Lower leg skin (tissue), 4 donors: ENCODE measurements around the gene IL20RA. TPM values are rescaled to one million over a fixed set of nuclear protein-coding genes. Genes with fewer than 3 reads are reported as not detected.

ENCODE experiments used
- DNase-seq, 2 donors: peaks; one replicate each; pipeline ENCODE4 v3.0.0-alpha.2; 2019; ENCODE audit warnings: low spot score in 2 of 2
- H3K4me3 ChIP-seq: fragments of 200-600 bp; sonication (generic); 2 replicates; pipeline ENCODE4 v1.5.1; 2017; ENCODE audit warnings: mild to moderate bottlenecking, low read depth; ENCODE audit not compliant: poor library complexity, severe bottlenecking
- CTCF ChIP-seq, 3 donors: fragments of 450-650 bp; IDR thresholded peaks; one replicate each; pipeline ENCODE4 v1.5.1; 2016; ENCODE audit warnings: antibody characterized with exemption in 3 of 3, mild to moderate bottlenecking in 3 of 3, moderate library complexity in 2 of 3
- POLR2A ChIP-seq, 2 donors: fragments of 450-650 bp; IDR thresholded peaks; one replicate each; pipeline ENCODE4 v1.6.1; 2016 to 2017; ENCODE audit warnings: antibody characterized with exemption in 2 of 2, mild to moderate bottlenecking in 1 of 2, moderate library complexity in 1 of 2
- WGBS, 2 donors: methylation state at CpG; one replicate each; pipeline ENCODE4 v1.1.5; 2018; 5-methylcytosine and 5-hydroxymethylcytosine counted together
- intact Hi-C: fragments of 100-400 bp; cut with DNase I; formaldehyde crosslinking; loops from one replicate; pipeline ENCODE4 v1.15.0; 2023; ENCODE audit warnings: low total_unique reads
- total RNA-seq, 4 donors: library from RNA; depleted of rRNA; stranded (reverse); fragments of >200 nt; gene quantifications; one replicate each; pipeline ENCODE4 v1.1.0, GENCODE V29; 2016

Gene IL20RA
- total RNA-seq, result 100 to 1,000 TPM in 3 of 4 donors, 10 to 100 TPM in 1; 70.4 to 199 (median 146) TPM

DNA sequence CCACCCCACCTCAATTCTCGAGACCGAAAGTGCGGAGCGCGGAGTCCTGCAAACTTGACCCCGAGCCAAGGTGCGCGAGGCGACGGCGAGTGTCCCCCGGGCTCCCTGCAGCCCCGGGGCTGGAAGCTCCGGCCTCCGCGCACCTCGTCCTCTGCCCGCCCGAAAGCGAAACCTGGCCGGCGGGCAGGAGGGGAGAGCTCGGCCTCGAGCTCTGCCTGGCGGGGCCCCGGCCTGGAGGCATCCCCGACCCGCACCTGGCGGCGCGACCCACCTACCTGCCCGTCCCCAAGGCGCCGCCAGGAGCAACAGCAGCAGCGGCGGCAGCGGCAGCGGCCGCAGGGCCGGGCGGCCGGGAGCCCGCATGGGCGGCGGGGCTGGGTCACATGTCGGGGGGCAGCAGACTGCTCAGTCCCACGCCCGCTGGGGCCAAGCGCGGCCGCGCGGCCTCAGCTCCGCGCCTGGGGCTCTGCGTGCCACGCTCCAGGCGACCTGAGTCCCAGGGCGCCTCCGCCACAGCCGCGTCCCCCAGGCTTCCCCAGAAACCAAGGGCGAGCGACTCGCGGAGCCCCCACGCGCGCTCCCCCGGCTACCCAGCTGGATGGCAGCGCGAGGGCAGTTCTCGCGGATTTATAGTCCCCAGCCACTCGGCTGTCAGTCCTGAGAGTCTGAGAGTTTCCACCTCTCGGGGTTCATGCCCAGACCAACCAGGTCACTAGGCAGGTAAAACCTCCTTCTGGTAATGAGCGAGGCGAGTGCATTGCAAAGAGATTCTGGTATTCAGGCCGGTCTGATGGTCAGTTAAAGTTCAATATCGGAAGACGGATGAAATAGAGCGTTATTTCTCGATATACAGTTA lies at the start of gene IL20RA:
IL20RA (minus strand) TSS at position 600 of the 856 bp plus-strand sequence; CDS start at position 363, 237 bp downstream.
- 17 to 23% methylated on average over 34 to 36 of the region's 83 CpGs for WGBS, 2 donors
- TF ChIP-seq POLR2A (IDR thresholded peaks at IDR 0.05), result no peak
- no peak for TF ChIP-seq CTCF (IDR thresholded peaks at IDR 0.05)
- intact Hi-C loops, result no loop called here
- DNase-seq, result peak in 1 of 2 donors; percentile 89
- H3K4me3 ChIP-seq, result peak within 1 kb of the TSS; percentile 72

DNA sequence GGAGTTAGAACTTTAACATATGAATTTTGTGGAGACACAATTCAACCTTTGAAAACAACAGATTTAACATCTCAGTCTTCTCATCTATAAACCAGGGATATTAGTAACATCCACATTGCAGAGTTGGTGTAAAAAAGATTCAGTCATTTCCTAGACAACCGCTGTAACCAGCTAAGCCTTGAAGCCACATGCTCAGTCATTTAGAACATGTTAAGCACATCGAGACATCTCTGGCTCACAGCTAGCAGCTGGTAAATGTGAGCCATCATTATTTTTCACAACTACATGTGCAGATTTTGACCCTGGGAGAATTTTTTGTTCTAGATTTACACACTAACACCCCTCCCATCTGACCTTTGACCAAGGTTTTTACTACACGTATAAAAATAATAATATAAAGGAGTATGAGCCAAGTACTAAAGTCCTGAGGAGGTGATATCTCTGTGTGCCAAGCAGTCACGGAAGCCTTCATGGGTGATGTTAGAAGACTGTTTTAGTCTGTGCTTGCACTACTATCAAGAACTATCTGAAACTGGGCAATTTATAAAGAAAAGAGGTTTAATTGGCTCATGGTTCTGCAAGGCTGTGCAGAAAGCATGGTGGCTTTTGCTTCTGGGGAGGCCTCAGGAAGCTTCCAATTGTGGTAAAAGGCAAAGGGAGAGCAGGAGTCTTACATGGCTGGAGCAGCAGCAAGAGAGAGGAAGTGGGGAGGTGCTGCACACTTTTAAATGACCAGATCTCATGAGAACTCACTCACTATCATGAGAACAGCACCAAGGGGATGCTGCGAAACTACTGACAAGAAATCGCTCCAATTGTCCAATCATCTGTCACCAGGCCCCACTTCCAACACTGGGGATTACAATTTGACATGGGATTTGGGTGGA lies 48.7 kb upstream of the IL20RA start:
- DNase-seq, result no peak
- H3K4me3 ChIP-seq, result no peak overlapping the region
- intact Hi-C loops, result loop anchor here (10.0 kb wide), 2 partner anchors 71 to 221 kb away; no protein-coding TSS in a partner anchor
- no peak for TF ChIP-seq POLR2A (IDR thresholded peaks at IDR 0.05)
- TF ChIP-seq CTCF (IDR thresholded peaks at IDR 0.05), result no peak
- 74 to 84% methylated on average over 6 of the region's 6 CpGs for WGBS, 2 donors

GRCh38 chr6:137092018-137092417 lies 47.3 kb upstream of the IL20RA start:
- intact Hi-C loops, result loop anchor here (10.0 kb wide), 2 partner anchors 73 to 223 kb away; no protein-coding TSS in a partner anchor
- H3K4me3 ChIP-seq, result no peak overlapping the region
- 67 to 83% methylated on average over 1 of the region's 1 CpG for WGBS, 2 donors
- no peak for TF ChIP-seq POLR2A (IDR thresholded peaks at IDR 0.05)
- TF ChIP-seq CTCF (IDR thresholded peaks at IDR 0.05), result no peak
- no peak for DNase-seq

- intact Hi-C loops, result no loop called here
- DNase-seq, result no peak
- WGBS, 2 donors, result 50% methylated on average over 5 of the region's 5 CpGs
Observed at GRCh38 chr6:137089305-137089704, 44.5 kb upstream of the IL20RA start.

DNA sequence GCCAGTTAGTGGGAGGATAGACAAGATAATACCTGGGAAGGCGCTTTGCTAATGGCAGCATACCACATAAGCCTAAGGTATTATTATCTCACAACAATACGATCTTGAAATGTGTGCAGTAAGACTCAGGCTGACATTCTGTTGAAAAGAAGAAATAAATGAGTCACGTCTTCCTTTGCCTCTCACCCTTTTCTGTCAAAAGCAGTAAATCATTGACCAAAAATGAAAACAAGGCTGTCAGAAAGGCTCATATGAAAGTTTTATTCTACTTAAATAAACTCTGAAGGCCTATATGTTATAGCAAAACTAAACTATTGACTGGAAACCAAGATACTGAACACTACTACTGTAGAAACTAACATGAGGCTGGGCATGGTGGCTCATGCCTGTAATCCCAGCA lies 43.1 kb upstream of the IL20RA start:
- intact Hi-C loops, result no loop called here
- H3K4me3 ChIP-seq, result no peak overlapping the region
- DNase-seq, result no peak
- TF ChIP-seq CTCF (IDR thresholded peaks at IDR 0.05), result no peak
- TF ChIP-seq POLR2A (IDR thresholded peaks at IDR 0.05), result no peak
- WGBS, 2 donors, result 78 to 91% methylated on average over 3 of the region's 3 CpGs

More at GRCh38 chr6:137089305-137089704, 44.5 kb upstream of the IL20RA start:
- no peak overlapping the region for H3K4me3 ChIP-seq
- TF ChIP-seq POLR2A (IDR thresholded peaks at IDR 0.05) (no peak), CTCF (IDR thresholded peaks at IDR 0.05) (no peak)
